GM19240 (cell line): Measurements from ENCODE around the gene EML4.
"Not testable (repeated sequence)": the region's sequence is repeated elsewhere in the genome, so short reads cannot be mapped to it uniquely, and the experiment has no call there.

Source experiments
- DNase-seq: peaks from one replicate; pipeline ENCODE4 v3.0.0; 2011; ENCODE audit warnings: low spot score; ENCODE audit not compliant: insufficient read length

EML4 gene

GRCh38 chr2:42249284-42249683 lies 80.1 kb downstream of the EML4 start:
- no peak for DNase-seq

- no peak for DNase-seq
Observed at GRCh38 chr2:42249887-42250286, 80.7 kb downstream of the EML4 start.

GRCh38 chr2:42250925-42251324 lies 81.8 kb downstream of the EML4 start:
- DNase-seq, result no peak

GRCh38 chr2:42252464-42252863 lies 83.3 kb downstream of the EML4 start:
- no peak for DNase-seq

GRCh38 chr2:42254186-42254895 lies 85.2 kb downstream of the EML4 start:
- DNase-seq, result no peak

GRCh38 chr2:42256505-42256904 lies 87.4 kb downstream of the EML4 start:
- DNase-seq, result peak; percentile 3

- DNase-seq, result no peak
Observed at GRCh38 chr2:42261518-42262195, 92.5 kb downstream of the EML4 start.

GRCh38 chr2:42266236-42266635 lies 97.1 kb downstream of the EML4 start:
- no peak for DNase-seq

- DNase-seq, result no peak
Observed at GRCh38 chr2:42267530-42267929, 98.4 kb downstream of the EML4 start.

- DNase-seq, result no peak
Observed at GRCh38 chr2:42268528-42269151, 99.5 kb downstream of the EML4 start.

GRCh38 chr2:42270757-42271156 lies 101.6 kb downstream of the EML4 start:
- no peak for DNase-seq

- not testable (repeated sequence) for DNase-seq
Observed at GRCh38 chr2:42271246-42271645, 102.1 kb downstream of the EML4 start.

- no peak for DNase-seq
Observed at GRCh38 chr2:42274863-42275262, 105.7 kb downstream of the EML4 start.

- no peak for DNase-seq
Observed at GRCh38 chr2:42281416-42282081, 112.4 kb downstream of the EML4 start.

- no peak for DNase-seq
Observed at GRCh38 chr2:42284019-42284418, 114.9 kb downstream of the EML4 start.

- no peak for DNase-seq
Observed at GRCh38 chr2:42286268-42286946, 117.3 kb downstream of the EML4 start.

GRCh38 chr2:42288811-42289210 lies 119.7 kb downstream of the EML4 start:
- DNase-seq, result no peak

GRCh38 chr2:42289222-42289621 lies 120.1 kb downstream of the EML4 start:
- no peak for DNase-seq

- DNase-seq, result no peak
Observed at GRCh38 chr2:42290005-42290404, 120.9 kb downstream of the EML4 start.

GRCh38 chr2:42293019-42293418 lies 123.9 kb downstream of the EML4 start:
- no peak for DNase-seq

GRCh38 chr2:42296226-42296625 lies 127.1 kb downstream of the EML4 start:
- no peak for DNase-seq
